Activated gamma-delta T cell treated with anti-CD3 and anti-CD28 coated beads, Interleukin-2, amount 50 U/mL, for 16 hours (primary cell): ENCODE measurements around the gene SYTL1.
A peak's percentile ranks its signal among the peaks of the same experiment; 100 is the strongest.

Experiments
- DNase-seq: peaks from one replicate; pipeline ENCODE4 v3.0.0-alpha.2; 2020; ENCODE audit warnings: low read depth

Gene SYTL1, protein sequence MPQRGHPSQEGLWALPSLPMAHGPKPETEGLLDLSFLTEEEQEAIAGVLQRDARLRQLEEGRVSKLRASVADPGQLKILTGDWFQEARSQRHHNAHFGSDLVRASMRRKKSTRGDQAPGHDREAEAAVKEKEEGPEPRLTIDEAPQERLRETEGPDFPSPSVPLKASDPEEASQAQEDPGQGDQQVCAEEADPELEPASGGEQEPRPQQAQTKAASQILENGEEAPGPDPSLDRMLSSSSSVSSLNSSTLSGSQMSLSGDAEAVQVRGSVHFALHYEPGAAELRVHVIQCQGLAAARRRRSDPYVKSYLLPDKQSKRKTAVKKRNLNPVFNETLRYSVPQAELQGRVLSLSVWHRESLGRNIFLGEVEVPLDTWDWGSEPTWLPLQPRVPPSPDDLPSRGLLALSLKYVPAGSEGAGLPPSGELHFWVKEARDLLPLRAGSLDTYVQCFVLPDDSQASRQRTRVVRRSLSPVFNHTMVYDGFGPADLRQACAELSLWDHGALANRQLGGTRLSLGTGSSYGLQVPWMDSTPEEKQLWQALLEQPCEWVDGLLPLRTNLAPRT

DNA sequence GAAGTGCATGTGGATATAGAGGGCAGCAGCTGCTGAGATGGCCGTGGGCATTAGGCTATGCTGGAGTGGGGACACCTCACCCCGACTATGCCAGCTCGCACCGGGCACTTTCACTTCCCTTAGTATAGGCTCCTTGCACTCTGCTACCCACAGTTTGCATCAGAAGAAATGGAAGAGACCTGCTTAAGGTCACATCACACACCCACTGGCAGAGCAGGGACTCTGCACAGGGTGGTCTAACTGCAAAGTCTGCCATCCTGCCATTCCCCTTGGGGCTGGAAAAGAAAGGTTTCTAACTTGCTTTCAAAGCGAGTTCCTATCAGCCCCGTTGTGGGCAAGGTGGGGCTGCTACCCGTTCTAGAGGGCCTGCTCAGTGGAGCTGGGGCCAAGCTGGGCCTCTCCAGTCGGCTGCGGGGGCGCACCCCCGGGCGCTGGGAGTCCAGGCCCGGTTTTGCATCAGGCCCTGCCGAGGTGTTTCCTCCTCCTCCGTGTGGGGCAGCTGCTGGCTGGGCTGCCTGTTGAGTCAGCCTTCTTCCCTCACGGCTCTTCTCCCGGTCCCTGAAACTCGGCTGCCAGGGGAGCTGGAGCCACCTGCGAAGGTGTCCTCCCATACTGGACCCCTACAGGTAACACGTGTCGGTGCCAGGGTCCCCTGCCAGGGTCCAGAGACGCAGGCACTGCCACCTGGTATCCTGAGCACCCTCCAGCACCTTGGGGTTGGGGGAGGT, at the start of gene SYTL1:
Gene SYTL1 (plus strand): TSS at position 498 of the 728 bp plus-strand sequence. CDS start 3,313 bp downstream, outside the sequence.
- peak; percentile 54 for DNase-seq

DNA sequence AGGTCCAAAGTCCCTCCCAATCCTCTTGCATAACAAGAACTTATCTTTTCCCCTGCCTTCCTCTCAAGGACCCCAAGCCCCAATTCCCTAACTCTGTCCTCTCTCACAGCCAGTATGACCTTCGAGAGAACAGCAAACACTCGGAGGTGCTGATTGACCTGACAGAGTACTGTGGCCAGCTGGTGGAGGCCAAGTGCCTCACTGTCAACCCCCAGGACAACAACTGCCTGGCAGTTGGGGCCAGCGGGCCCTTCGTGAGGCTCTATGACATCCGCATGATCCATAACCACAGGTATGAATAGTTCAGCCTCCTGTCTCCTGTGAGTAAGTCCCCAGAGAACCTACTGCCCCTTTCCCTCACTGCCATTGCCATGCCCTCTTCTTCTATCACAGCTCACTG, 49.7 kb upstream of the SYTL1 start:
- DNase-seq: no peak

DNA sequence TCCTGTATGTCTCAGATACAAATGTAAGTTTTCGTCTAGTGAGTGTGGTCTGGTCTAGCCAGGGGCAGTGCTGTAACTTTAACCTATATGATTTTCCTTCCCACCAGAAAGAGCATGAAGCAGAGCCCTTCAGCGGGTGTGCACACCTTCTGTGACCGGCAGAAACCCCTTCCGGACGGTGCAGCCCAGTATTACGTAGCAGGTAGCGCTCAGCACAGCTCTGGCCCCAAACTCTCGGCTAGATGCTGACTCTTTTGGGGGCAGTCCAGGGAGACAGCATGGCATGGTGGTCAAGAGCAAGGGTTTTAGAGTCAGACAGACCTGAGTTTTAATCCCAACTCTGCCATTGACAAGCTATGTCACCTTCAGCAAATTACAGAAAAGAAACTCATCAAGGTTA, 47.9 kb upstream of the SYTL1 start:
- no peak for DNase-seq

DNA sequence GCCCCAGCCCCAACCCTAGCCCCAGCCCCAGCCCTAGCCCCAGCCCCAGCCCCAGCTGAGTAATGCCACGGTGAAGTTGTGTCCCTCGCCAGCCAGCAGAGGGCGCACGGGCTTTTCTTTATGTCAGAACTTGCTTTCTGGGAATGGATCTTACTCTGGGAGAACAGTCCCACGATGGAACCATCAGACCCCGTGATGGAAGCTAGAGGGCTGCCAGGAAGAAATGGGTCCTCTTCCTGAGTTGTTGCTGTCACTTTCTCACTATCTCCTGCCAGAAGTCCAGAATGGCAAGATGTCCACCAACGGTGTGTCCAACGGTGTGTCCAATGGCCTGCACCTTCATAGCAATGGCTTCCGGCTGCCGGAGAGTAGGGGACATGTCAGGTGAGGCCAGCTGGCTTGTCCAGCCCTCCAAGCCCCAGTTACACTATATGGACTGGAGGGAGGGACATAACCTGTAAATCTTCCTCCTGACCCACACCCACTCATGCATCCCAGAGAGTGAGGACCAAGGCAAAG, 45.0 kb upstream of the SYTL1 start:
- peak; percentile 62 for DNase-seq

DNA sequence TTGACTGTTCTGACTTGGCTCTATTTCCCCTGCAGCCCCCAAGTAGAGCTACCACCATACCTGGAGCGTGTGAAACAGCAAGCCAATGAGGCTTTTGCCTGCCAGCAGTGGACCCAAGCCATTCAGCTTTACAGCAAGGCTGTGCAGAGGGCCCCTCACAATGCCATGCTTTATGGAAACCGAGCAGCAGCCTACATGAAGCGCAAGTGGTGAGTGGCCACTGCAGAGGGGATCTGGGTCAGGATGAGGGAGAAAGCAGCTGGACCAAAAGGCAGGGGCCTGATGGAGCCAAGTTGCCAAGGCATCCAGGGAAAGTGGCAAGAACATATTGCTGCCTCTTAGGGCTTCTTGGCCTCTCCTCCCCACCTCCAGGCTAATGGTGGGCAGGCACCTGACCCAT, 43.9 kb upstream of the SYTL1 start:
- no peak for DNase-seq

DNA sequence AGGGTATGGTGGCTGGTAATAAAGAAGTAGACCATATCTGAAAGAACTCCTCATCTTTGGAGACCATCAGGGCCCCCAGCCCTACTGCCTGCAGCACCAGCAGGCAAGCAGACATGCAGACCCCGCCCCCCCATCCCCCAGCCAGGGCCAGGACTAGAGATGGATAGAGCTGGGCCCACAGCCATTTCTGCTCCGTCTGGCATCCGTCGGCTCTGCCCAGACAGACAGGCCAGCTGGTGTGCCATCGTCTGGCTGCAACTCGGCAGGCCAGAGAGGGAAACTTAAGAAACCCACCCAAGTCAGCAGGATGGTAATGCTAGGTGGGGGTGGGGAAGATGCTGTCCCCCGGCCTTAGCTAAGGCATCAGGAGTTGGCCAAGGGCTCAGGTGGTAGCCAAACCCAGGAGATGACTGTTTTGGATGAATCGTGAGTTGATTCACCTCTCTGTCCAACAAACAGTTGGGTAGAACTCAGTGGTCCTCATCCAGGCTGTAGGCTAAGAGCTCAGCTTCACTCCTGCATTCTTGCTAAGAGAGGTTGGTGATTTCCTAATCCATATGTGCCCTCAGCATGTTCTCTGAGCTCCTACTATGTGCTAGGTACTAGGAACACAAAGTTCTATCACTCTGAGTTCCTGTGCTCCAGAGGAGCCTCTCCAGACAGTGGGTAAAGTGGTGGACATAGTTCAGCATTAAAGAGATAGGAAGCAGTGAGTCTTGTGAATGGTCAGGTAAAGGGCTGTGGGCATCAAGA, 43.0 kb upstream of the SYTL1 start:
- DNase-seq: no peak

DNA sequence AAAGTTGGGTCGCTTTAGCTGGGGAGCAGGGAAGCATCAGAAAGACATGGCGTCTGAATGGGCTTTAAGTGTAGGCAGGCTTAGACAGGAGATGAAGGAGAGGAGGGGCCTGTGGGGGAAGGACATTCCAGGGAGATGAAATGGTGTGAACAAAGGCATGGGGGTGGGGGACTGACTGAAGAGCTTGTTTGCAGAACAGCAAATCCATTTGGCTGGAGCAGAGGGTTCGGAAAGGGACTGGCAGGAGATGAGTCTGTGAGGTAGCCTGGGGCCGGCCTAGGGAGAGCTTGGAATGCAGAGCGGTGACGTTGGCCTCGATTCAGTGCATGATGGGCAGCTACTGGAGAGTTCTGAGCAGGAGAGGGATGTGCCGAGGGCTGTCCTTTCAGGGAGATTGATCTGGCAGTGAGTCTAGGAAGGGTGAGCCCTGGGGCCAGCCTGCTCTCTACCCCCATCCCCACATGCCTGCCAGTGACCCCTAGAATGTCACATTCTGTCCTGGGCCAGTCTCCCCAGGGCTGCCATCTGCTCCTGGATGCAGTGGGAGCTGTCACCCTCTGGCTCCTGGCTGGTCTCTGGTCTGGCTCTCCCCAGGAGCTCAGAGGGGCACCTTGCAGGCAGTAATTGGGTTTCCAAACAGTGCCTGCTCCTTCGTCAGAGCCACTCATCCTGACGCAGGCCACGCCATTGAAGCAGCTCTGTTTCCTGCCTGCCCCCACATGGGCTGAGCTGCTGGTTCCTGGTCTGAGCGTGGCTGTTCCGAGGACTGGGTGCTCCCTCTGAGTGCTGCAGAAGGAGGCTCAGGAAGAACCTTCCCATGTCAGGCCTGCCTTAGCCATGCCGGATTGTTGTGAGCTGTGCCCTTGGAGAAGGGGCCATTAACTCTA, 42.2 kb upstream of the SYTL1 start:
- no peak for DNase-seq

DNA sequence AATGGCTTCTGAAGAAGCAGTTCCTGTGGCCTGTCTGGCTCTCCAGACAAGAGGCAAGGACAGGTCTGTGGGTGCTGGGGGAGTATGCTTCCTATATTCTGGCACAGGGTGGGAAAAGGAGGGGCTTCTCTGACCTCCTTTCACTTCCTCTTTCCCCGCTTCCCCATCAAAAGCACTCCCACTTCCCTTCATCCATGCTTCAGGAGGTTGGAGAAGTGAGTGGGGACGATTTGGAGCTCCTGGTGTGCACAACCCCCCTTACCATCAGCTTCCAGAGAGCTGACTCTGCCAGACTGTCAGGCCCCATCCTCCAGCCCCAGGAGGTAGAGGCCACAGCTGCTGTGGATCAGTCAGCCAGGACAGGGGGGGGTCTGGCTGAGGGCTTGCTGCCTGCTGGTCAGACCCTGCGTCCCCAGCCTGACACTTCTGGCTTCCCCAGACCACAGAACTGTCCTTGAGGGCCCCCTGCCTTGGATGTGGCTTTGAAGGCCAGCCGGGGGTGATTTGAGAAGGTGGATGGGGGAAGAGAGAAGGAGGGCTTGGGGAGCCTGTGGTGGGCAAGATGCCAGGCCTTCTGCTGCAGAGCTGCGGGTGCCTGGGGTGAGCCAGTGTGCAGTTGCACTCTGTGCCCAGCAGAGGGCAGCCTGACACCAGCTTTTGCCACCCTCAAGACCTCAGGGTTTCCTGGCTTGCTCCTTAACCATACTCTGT, 41.3 kb upstream of the SYTL1 start:
- DNase-seq: peak; percentile 60

DNA sequence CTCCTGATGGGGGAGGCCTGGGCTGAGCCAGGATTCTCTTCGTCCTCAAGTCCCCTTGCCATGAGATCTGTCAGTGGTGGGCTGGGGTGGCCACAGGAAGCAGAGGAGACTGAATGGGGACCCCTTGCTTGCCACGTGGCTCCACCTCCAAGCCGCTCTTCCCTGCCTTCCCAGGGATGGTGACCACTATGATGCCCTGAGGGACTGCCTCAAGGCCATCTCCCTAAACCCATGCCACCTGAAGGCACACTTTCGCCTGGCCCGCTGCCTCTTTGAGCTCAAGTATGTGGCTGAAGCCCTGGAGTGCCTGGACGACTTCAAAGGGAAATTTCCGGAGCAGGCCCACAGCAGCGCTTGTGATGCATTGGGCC, 40.8 kb upstream of the SYTL1 start:
- no peak for DNase-seq

DNA sequence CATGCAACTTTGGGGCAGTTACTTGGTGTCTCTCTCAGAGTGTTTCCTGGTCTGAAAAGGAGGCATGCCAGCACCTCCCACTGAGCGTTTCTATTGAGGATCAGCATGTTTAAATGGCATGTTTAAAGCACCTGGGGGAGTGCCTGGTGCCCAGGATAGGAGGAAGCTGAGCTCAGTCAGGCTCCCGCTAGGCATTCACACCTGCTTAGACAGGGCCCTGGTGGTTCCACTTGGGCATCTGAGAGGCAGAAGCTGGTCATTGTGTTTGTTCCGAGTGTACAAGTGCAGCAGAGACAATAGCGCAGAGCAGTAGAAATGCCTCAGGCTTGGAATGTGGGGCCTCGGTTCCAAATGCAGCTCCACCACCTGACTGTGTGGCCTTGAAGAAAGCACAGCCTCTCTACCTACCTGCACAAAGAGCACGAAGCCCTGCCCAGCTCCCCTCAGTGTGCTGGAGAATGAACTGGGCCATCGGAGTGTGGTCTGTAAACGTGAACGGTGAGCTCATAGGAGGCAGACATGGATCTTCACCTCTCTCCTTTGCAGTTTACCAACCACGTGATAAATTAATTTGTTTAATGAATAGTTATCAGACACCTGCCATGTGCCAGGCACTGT, 40.1 kb upstream of the SYTL1 start:
- DNase-seq: no peak

DNA sequence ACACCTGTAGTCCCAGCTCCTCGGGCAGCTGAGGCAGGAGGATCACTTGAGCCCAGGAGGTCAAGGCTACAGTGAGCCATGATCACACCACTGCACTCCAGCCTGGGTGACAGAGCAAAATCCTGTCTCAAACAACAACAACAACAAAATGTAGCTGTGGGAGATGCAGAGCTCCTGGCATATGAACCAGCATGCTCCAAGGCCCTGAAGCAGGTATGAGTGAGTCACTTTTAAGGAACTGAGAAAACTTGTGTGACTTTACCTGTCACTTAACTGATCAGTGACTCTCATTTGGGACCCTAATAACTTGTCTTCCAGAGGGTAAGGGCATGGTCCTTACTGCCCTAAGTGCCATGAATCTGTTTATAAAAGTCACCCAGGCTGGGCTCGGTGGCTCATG, 39.2 kb upstream of the SYTL1 start:
- no peak for DNase-seq

DNA sequence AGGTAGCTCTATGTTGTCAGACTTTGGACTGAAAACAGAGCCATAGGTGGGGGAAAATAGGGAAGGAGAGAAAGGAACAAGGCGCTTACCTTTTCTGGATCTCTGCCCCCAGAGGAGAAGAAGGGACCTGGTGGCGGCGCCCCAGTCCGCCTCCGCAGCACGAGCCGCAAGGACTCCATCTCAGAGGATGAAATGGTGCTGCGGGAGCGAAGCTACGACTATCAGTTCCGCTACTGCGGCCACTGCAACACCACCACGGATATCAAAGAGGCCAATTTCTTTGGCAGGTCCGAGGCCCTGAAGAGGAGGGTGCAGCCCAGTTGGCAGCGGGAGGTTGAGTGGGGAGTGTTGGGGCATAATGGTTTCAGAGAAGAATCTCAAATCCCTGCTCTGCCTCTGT, 38.3 kb upstream of the SYTL1 start:
- no peak for DNase-seq

DNA sequence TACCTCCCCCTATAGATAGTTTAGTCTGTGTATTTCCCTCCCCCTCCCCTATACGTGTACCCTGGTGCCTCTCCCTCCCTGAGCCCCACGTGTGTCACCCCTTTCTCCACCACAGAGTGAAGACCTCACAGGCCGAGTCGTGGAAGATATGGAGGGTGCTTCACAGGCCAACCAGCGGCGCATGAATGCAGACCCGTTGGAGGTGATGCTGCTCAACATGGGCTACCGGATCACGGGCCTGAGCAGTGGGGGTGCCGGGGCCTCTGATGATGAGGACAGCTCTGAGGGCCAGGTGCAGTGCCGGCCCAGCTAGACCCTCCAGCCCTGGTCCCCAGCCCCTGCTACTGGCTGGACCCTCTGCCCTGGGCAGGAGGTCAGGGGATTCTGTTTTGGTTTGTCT, 35.8 kb upstream of the SYTL1 start:
- DNase-seq: no peak

DNA sequence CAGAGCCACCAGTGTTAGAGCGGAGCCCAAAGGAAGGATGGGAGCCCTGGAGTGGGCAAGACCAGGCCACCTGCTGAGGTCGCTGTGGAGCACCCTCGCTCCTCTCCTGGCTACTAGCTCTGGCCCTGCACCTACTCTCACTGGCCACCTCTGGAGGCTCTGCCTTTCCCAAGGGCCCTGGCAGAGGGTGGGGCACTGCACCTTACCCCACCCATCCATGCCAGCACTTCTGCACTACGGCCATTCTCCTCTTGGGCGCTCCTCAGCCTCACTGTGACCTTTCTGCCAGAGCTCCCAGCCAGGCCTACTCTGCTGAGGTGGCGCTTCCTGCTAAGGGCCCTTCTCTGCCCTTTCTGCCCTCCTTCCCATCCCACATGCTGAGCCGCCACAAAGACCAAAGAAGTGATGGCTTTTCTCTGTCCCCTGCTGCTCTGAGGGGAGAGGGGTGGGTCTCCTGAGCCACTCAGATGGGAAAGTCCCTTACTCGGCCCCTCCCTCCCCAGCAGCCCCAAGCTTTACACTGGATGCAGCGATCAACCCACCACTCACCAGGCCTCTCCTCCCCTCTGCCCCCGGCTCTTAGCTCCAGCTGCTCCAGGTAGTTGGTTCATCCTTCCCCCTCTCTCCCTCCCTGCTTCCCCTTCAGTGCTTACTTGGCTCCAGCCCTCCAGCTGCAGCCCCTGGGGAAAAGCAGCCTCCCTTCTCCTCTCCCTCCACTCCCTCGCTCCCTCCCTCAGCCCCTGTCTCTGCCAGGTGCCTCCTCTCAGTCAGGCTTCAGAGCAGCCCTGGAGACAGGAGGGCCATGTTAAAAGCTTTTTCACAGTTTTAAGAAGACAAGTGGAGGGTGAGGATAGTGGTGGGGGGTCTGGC, 34.7 kb upstream of the SYTL1 start:
- DNase-seq: no peak

DNA sequence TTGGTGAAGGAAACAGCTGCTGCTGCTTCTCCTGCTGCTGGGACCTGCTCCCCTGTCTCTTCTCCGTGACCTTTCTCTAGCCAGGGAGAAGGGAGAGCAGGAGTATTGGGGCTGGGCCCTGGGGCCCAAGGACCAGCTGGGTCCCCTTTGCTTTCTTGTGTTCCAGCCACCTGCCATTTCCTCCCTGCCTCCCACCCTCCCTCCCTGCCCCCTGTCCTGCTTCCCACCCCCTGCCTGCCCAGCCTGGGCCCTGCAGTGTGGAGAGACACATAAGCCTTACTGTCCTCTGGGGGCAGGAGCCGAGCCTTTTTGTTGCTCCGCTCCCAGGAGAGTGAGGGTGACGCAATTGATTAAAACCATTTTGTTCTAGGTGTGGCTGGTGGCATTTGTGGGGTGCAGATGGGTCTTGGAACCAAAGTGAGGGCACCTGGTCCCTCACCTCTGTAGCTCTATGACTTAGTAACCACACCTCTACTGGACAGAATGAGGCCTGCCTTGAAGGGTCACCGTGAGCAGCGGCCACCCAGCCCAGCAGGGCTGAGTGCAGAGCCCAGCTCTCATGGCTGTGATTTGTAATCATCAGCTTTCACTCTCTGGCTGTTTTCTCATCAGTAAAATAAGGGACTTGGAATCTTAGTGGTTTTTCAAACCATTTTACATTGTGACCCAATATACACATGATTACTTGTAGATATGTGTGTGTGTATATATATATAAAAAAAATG, 33.8 kb upstream of the SYTL1 start:
- DNase-seq: no peak

DNA sequence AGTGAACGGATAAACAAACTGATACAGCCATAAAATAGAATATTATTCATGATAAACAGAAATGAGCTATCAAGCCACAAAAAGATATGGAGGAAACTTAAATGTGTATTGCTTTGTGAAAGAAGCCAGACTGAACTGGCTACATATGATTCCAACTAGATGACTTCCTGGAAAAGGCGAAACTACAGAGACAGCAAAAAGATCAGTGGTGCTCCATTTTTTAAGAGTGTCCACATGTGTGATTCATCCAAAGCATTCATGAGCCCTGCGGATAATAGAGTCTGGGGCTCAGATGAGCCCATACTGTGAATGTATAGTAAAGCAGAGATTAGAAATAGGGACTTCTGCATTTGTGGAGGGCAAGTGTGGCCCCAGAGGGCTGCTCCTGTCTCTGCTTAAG, 27.7 kb upstream of the SYTL1 start:
- DNase-seq: no peak

DNA sequence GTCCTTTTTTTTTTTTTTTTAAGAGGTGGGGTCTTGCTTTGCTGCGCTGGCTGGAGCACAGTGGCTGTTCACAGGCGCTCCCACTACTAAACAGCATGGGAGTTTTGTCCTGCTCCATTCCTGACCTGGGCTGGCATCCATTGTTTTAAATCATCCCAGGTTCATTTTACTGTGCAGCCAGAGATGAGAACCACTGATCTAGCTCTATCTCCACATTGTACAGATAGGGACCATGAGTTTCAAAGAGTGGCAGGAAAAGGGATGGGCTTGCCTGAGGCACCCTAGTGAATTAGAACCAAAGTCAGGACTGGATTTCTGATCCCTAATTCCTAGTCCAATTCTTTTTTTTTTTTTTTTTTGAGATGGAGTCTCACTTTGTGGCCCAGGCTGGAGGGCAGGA, 27.1 kb upstream of the SYTL1 start:
- no peak for DNase-seq

DNA sequence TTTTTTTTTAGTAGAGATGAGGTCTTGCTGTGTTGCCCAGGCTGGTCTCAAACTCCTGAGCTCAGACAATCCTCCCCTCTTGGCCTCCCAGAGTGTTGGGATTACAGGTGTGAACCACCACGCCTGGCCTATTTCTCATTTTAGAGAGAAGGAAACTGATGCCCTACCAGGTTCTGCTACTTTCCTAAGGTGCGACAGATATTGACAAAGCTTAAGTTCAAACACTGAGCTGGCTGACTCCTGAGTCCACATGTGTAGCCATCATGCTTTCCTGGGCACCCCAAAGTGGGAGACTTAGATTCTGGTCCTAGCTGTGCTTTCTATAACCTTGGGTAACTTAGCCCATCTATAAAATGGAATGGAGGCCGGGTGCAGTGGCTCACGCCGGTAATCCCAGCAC, 25.0 kb upstream of the SYTL1 start:
- no peak for DNase-seq

DNA sequence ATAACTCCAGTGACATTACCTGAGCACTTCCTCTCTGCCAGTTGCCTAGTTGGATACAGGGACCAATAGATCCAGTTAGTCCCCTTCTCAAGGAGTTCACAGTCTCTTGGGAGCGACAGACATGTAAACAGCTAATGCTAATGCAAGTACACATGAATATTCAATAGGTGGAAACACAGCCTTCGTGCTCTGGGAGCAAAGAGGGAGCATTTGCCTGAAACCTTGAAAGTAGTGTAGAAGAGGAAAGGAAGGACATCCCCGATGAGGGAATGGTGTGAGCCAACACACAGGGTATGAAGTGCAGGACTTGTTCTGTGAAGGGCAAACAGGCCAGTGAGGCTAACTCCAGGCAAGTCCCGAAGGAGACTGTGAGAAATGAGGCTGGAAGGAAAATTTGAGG, 23.7 kb upstream of the SYTL1 start:
- DNase-seq: no peak
